Gastroesophageal sphincter (tissue), 4 donors: Measurements from ENCODE around the gene TTBK1. TPM values are rescaled to one million over a fixed set of nuclear protein-coding genes. Genes with fewer than 3 reads are reported as not detected.

ENCODE experiments used
- ATAC-seq: fragments of 150-250 bp; one replicate; pipeline ENCODE4 v1.9.1; 2016; ENCODE audit warnings: mild to moderate bottlenecking, moderate library complexity
- H3K27ac ChIP-seq, 4 donors: fragments of 200-600 bp; sonication (generic) in 3 of 4; 1 replicate in 3 of 4; 2 replicates in 1 of 4; pipeline ENCODE4 v1.5.1; 2016 to 2019
- H3K27me3 ChIP-seq: fragments of 200-600 bp; sonication (generic); one replicate; pipeline ENCODE4 v1.5.1; 2019
- H3K36me3 ChIP-seq, 2 donors: fragments of 200-600 bp; sonication (generic); one replicate each; pipeline ENCODE4 v1.5.1; 2019; ENCODE audit warnings: control low read depth in 1 of 2
- H3K4me1 ChIP-seq, 3 donors: fragments of 200-600 bp; sonication (generic); 1 replicate in 2 of 3; 2 replicates in 1 of 3; pipeline ENCODE4 v1.5.1; 2016 to 2019; ENCODE audit warnings: control low read depth in 2 of 3
- H3K4me3 ChIP-seq, 2 donors: fragments of 200-600 bp; sonication (generic); one replicate each; pipeline ENCODE4 v1.5.1; 2019; ENCODE audit warnings: mild to moderate bottlenecking in 1 of 2, moderate library complexity in 1 of 2
- H3K9me3 ChIP-seq, 3 donors: fragments of 200-600 bp; sonication (generic); one replicate each; pipeline ENCODE4 v1.5.1; 2017 to 2019; ENCODE audit warnings: control low read depth in 2 of 3
- EP300 ChIP-seq: sonication (generic); formaldehyde crosslinking; IDR thresholded peaks from one replicate; pipeline ENCODE4 v1.6.1; 2017; ENCODE audit warnings: antibody characterized with exemption, mild to moderate bottlenecking
- POLR2A ChIP-seq, 2 donors: fragments of 450-650 bp; IDR thresholded peaks; one replicate each; pipeline ENCODE4 v1.6.1; 2017; ENCODE audit warnings: antibody characterized with exemption in 2 of 2, mild to moderate bottlenecking in 2 of 2, moderate library complexity in 1 of 2
- POLR2AphosphoS5 ChIP-seq: sonication (generic); formaldehyde crosslinking; IDR thresholded peaks from one replicate; pipeline ENCODE4 v1.6.1; 2017; ENCODE audit warnings: antibody characterized with exemption
- WGBS, 2 donors: methylation state at CpG; one replicate each; pipeline ENCODE4 v1.1.5; 2018; ENCODE audit warnings: low coverage in 1 of 2; 5-methylcytosine and 5-hydroxymethylcytosine counted together
- total RNA-seq, 4 donors: library from RNA; depleted of rRNA; stranded (reverse); fragments of >200 nt; gene quantifications; one replicate each; pipeline ENCODE4 v1.1.0, GENCODE V29; 2016
- TF ChIP-seq, protein P1 (sequence below), 4 experiments: fragments of 200-600 bp in 2 of 4; fragments of 450-650 bp in 2 of 4; sonication (generic) in 1 of 4; IDR thresholded peaks; one replicate each; pipeline ENCODE4 v1.5.1; 2017 to 2019; ENCODE audit warnings: antibody characterized with exemption in 4 of 4, mild to moderate bottlenecking in 2 of 4, moderate library complexity in 2 of 4

Gene TTBK1
- total RNA-seq, 4 donors from 2014 or later = 0.08 to 0.20 TPM; not detected in 2

DNA sequence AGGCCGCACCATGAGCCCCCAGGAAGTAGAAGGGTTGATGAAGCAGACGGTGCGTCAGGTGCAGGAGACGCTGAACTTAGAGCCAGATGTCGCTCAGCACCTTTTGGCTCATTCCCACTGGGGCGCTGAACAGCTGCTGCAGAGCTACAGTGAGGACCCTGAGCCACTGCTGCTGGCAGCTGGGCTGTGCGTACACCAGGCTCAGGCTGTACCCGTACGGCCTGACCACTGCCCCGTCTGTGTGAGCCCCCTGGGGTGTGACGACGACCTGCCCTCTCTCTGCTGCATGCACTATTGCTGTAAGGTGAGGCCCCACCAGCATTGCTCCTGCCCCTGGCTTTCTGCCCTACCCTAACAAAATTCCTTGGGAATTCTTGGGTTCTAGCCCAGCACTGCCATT lies 27.1 kb upstream of the TTBK1 start:
- ATAC-seq = no peak
- H3K27ac ChIP-seq = no peak overlapping the region
- H3K27me3 ChIP-seq = no peaks in the 10 kb centered on the region
- H3K4me1 ChIP-seq = no peaks in the 10 kb centered on the region
- 73 to 88% methylated on average over 4 to 5 of the region's 12 CpGs for WGBS, 2 donors
- no peak overlapping the region for H3K4me3 ChIP-seq
- no peaks in the 10 kb centered on the region for H3K9me3 ChIP-seq
- H3K36me3 ChIP-seq = peaks cover 0 to 82% of the 10 kb centered on the region in 2 donors
- TF ChIP-seq, protein P1, sequence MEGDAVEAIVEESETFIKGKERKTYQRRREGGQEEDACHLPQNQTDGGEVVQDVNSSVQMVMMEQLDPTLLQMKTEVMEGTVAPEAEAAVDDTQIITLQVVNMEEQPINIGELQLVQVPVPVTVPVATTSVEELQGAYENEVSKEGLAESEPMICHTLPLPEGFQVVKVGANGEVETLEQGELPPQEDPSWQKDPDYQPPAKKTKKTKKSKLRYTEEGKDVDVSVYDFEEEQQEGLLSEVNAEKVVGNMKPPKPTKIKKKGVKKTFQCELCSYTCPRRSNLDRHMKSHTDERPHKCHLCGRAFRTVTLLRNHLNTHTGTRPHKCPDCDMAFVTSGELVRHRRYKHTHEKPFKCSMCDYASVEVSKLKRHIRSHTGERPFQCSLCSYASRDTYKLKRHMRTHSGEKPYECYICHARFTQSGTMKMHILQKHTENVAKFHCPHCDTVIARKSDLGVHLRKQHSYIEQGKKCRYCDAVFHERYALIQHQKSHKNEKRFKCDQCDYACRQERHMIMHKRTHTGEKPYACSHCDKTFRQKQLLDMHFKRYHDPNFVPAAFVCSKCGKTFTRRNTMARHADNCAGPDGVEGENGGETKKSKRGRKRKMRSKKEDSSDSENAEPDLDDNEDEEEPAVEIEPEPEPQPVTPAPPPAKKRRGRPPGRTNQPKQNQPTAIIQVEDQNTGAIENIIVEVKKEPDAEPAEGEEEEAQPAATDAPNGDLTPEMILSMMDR (IDR thresholded peaks at IDR 0.05) = no peak
- TF ChIP-seq POLR2A (IDR thresholded peaks at IDR 0.05) (no peak), EP300 (no peak), POLR2AphosphoS5 (no peak)

DNA sequence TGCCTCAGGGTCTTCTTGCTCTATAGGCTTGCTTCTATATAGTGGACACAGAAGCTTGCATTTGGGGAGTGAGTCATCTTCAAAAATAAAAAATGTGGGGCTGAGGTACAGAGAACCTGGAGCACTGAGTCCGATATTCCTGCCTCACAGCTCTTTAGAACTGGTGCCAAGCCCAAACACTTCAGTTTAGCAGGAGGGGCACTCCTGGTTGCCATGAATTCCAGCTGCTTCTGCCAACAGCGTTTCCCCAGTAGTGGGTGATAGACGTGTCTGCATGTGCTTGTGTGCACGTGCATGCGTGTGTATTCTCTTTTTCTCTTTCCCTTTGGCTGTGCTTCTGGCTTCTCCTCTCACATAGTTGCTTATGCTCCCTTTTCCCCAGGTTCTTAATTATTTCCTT lies 25.9 kb upstream of the TTBK1 start:
- TF ChIP-seq POLR2AphosphoS5 (no peak), EP300 (no peak), POLR2A (IDR thresholded peaks at IDR 0.05) (no peak)
- TF ChIP-seq, protein P1 (IDR thresholded peaks at IDR 0.05) = no peak
- H3K27ac ChIP-seq = no peak overlapping the region
- 60 to 81% methylated on average over 3 to 5 of the region's 5 CpGs for WGBS, 2 donors
- no peaks in the 10 kb centered on the region for H3K9me3 ChIP-seq
- no peaks in the 10 kb centered on the region for H3K27me3 ChIP-seq
- no peak for ATAC-seq
- no peak overlapping the region for H3K4me3 ChIP-seq
- peaks cover 0 to 94% of the 10 kb centered on the region in 2 donors for H3K36me3 ChIP-seq
- H3K4me1 ChIP-seq = no peaks in the 10 kb centered on the region

DNA sequence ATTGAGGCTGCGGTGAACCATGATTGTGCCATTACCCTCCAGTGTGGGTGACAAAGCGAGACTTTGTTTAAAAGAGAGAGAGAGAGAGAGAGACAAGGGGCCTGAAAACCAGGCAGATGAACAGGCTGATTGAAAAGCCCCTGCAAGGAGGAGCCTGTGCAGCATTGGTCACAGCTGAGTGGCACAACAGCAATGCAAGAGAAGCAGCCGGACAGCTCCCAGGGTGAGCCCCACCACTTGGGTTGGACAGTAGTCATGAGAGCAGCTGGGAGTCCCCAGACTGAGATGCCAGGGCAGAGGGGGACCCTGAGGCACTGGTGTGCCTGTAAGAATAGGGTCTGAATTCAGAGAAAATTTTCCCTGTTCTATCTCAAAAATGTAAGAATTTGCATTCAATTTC lies 24.2 kb upstream of the TTBK1 start:
- WGBS, 2 donors = 83 to 93% methylated on average over 2 of the region's 3 CpGs
- TF ChIP-seq EP300 (no peak), POLR2AphosphoS5 (no peak), POLR2A (IDR thresholded peaks at IDR 0.05) (no peak)
- TF ChIP-seq, protein P1 (IDR thresholded peaks at IDR 0.05) = no peak
- H3K4me3 ChIP-seq = no peak overlapping the region
- H3K27ac ChIP-seq = no peak overlapping the region
- peaks cover 0 to 96% of the 10 kb centered on the region in 2 donors for H3K36me3 ChIP-seq
- no peaks in the 10 kb centered on the region for H3K27me3 ChIP-seq
- no peak for ATAC-seq
- no peaks in the 10 kb centered on the region for H3K9me3 ChIP-seq
- H3K4me1 ChIP-seq = no peaks in the 10 kb centered on the region

DNA sequence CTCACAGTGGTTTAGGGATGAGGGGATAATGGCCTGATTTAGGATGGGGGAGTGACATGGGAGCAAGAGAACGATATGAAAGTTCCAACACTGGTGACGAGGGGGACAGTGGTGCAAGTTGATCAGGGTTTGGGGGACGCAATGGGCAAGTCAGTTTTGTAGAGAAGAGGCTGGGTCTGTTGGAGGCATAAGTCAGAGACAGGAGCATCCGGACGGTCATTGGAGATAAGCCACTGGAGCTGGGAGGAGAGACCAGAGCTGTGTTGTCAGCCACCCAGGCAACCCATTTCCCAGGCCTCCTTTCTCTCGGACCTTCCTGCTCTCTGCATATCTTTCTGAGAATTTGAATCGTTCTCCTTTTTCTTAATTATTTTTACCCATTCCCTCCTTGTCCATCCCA lies 23.5 kb upstream of the TTBK1 start:
- WGBS, 2 donors = 78 to 90% methylated on average over 6 to 7 of the region's 7 CpGs
- H3K9me3 ChIP-seq = no peaks in the 10 kb centered on the region
- no peak for TF ChIP-seq POLR2AphosphoS5
- no peaks in the 10 kb centered on the region for H3K4me1 ChIP-seq
- no peaks in the 10 kb centered on the region for H3K27me3 ChIP-seq
- H3K4me3 ChIP-seq = no peak overlapping the region
- ATAC-seq = no peak
- peaks cover 0 to 95% of the 10 kb centered on the region in 2 donors for H3K36me3 ChIP-seq
- H3K27ac ChIP-seq = no peak overlapping the region

DNA sequence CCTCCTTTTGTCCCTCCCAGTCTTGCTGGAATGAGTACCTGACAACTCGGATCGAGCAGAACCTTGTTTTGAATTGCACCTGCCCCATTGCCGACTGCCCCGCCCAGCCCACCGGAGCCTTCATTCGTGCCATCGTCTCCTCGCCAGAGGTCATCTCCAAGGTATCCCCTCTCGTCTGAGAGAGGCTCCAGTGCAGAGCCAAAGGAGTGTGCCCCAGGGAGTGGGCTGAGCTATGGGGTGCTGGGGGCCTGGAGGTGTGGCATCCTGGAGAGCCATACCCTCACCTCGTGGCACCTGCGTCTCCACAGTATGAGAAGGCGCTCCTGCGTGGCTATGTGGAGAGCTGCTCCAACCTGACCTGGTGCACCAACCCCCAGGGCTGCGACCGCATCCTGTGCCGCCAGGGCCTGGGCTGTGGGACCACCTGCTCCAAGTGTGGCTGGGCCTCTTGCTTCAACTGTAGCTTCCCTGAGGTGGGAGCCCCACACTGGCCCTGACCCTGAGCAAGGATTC lies 22.8 kb upstream of the TTBK1 start:
- no peak for ATAC-seq
- Histone ChIP-seq H3K4me1 (no peaks in the 10 kb centered on the region), H3K36me3 (peaks cover 0 to 95% of the 10 kb centered on the region in 2 donors), H3K4me3 (no peak overlapping the region), H3K9me3 (no peaks in the 10 kb centered on the region), H3K27me3 (no peaks in the 10 kb centered on the region), H3K27ac (no peak overlapping the region)
- WGBS, 2 donors = 60 to 73% methylated on average over 1 to 3 of the region's 16 CpGs
- TF ChIP-seq POLR2AphosphoS5 (no peak), EP300 (no peak), POLR2A (IDR thresholded peaks at IDR 0.05) (no peak)
- TF ChIP-seq, protein P1 (IDR thresholded peaks at IDR 0.05) = no peak
